Ishikawa (cell line): ENCODE results near the gene CACNA2D3.

Experiments used
- CEBPB ChIP-seq: IDR thresholded peaks from 2 replicates; pipeline ENCODE4 v1.6.1; 2012
- EGR1 ChIP-seq: IDR thresholded peaks from 2 replicates; pipeline ENCODE4 v1.6.1; 2012
- REST ChIP-seq: IDR thresholded peaks from 2 replicates; pipeline ENCODE4 v1.6.1; 2012; ENCODE audit warnings: low read depth, mild to moderate bottlenecking
- YY1 ChIP-seq: IDR thresholded peaks from 2 replicates; pipeline ENCODE4 v1.6.1; 2012; ENCODE audit warnings: low read depth
- TF ChIP-seq, protein P1 (sequence below): IDR thresholded peaks from 2 replicates; pipeline ENCODE4 v1.6.1; 2012
- TF ChIP-seq, protein P2 (sequence below): IDR thresholded peaks from 2 replicates; pipeline ENCODE4 v1.6.1; 2012

DNA sequence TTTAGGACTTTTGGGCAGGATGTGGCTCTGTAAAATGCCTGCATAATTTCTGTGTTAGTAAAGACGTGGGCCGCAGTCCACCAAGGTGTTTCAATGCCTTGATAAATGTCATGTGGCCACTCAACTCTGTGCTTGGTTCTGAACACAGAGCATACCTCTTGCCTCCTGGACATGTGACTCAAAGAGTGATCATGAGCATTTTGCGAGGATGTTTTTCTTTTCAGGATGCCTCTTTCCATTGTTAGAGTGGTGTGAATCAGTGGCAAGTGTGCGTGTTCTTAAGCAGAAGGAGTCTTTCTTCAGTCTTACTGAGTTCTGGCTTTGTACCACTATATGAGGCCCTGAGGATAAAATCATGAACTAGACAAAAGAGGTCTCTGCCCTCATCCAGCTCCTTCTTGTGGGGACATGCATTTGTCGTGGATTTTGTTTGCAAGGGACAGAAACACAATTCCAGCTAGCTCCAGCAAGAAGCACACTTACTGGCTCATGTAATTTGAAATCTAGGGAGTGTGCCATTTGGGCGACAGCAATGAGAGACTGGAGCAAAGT lies 442.1 kb downstream of the CACNA2D3 start:
- TF ChIP-seq, protein P1, sequence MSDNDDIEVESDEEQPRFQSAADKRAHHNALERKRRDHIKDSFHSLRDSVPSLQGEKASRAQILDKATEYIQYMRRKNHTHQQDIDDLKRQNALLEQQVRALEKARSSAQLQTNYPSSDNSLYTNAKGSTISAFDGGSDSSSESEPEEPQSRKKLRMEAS = no peak
- TF ChIP-seq, protein P2, sequence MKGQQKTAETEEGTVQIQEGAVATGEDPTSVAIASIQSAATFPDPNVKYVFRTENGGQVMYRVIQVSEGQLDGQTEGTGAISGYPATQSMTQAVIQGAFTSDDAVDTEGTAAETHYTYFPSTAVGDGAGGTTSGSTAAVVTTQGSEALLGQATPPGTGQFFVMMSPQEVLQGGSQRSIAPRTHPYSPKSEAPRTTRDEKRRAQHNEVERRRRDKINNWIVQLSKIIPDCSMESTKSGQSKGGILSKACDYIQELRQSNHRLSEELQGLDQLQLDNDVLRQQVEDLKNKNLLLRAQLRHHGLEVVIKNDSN = no peak
- TF ChIP-seq CEBPB (no peak), YY1 (no peak), REST (no peak), EGR1 (no peak)
